ENCODE results near the gene NFS1. TPM values are rescaled to one million over a fixed set of nuclear protein-coding genes. Genes with fewer than 3 reads are reported as not detected.
A peak's percentile ranks its signal among the peaks of the same experiment; 100 is the strongest.

NFS1 gene
- total RNA-seq, 2 experiments from 2014 or later, result 28.3 to 30.8 TPM

GRCh38 chr20:35661053-35661452, 38.1 kb downstream of the NFS1 start:
- H3K9me3 Mint-ChIP-seq, result no peaks in the 10 kb centered on the region
- peak overlapping the region; percentile 98 for H3K27ac Mint-ChIP-seq
- H3K27me3 Mint-ChIP-seq, result no peaks in the 10 kb centered on the region
- H3K4me3 Mint-ChIP-seq, result peak overlapping the region; percentile 95
- CTCF ChIA-PET, result interaction anchor here (0.5 to 0.9 kb wide), 3 partner anchors 45 to 213 kb away, joined by 3 to 4 read pairs (median 3); partner anchors contain the start of gene SPAG4
- H3K36me3 Mint-ChIP-seq (ENCODE audit: low read depth), result peaks cover 52% of the 10 kb centered on the region
- POLR2A ChIA-PET, result interaction anchor here (0.9 to 10.3 kb wide), 13 partner anchors 9 to 293 kb away, joined by 3 to 198 read pairs (median 3); partner anchors contain the start of genes NFS1, RBM39, ROMO1 and SCAND1
- DNase-seq, result no peak
- peaks cover 68% of the 10 kb centered on the region for H3K4me1 Mint-ChIP-seq

GRCh38 chr20:35660122-35660937, 38.8 kb downstream of the NFS1 start:
- Mint-ChIP-seq H3K36me3 (ENCODE audit: low read depth) (peaks cover 52% of the 10 kb centered on the region), H3K9me3 (no peaks in the 10 kb centered on the region), H3K27ac (peak overlapping the region; percentile 98), H3K4me1 (peaks cover 68% of the 10 kb centered on the region), H3K27me3 (no peaks in the 10 kb centered on the region), H3K4me3 (peak overlapping the region; percentile 95)
- no peak for DNase-seq
- ChIA-PET CTCF (interaction anchor here (0.6 kb wide), 2 partner anchors 65 to 96 kb away, joined by 3 read pairs; no protein-coding TSS in a partner anchor), POLR2A (interaction anchor here (0.6 to 10.3 kb wide), 10 partner anchors 9 to 294 kb away, joined by 3 to 198 read pairs (median 3); partner anchors contain the start of genes NFS1, RBM39, ROMO1 and SCAND1)

DNA sequence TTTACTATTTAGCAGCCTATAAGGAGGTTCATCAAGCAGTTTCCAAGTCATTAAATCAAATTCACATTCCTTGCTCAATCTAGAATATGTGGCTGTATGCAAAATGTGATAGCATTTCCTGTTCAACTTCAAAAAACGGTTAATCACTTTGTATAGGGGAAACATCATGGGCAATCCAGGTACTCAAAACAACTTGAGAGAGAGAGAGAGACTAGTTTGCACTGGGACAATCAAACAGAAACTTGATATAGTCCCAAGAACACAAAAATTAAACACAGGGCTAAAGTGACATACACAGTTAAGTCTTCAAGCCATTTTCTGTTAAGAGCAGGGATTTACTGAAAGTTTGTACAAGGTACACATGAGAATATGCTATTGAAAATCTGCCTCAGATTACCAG, 41.9 kb downstream of the NFS1 start:
- Mint-ChIP-seq H3K27me3 (no peaks in the 10 kb centered on the region), H3K36me3 (ENCODE audit: low read depth) (peaks cover 34% of the 10 kb centered on the region), H3K4me1 (peaks cover 49% of the 10 kb centered on the region), H3K4me3 (no peak overlapping the region), H3K27ac (peak overlapping the region; percentile 17), H3K9me3 (no peaks in the 10 kb centered on the region)
- ChIA-PET CTCF (interaction anchor here (1.7 kb wide), 1 partner anchor 8 kb away, joined by 3 read pairs; no protein-coding TSS in a partner anchor), POLR2A (interaction anchor here (10.3 kb wide), 1 partner anchor 40 kb away, joined by 198 read pairs; the partner anchor contains the start of gene SPAG4)
- no peak for DNase-seq

DNA sequence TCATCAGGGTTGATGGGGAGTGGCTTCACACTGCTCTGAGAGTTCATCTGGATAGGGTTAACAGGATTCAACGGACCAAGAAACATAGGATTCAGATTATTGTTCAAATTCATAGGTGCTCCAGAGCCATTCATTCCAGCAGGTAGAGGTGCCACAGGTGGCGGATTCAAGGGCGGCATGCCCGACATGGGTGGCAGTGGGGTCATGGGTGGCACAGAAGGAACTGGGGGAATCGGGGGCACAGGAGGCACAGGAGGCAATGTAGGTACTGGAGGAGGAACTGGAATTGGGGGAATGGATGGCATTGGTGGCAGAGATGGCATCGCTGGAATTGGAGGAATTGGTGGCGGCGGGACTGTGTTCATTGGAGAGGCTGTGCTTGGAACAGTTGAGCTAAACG, 44.7 kb downstream of the NFS1 start:
- H3K36me3 Mint-ChIP-seq (ENCODE audit: low read depth), result peaks cover 40% of the 10 kb centered on the region
- H3K4me3 Mint-ChIP-seq, result no peak overlapping the region
- H3K9me3 Mint-ChIP-seq, result no peaks in the 10 kb centered on the region
- peaks cover 42% of the 10 kb centered on the region for H3K4me1 Mint-ChIP-seq
- no peaks in the 10 kb centered on the region for H3K27me3 Mint-ChIP-seq
- POLR2A ChIA-PET, result interaction anchor here (1.8 to 4.1 kb wide), 2 partner anchors 9 to 36 kb away, joined by 4 to 21 read pairs; partner anchors contain the start of genes CPNE1 and RBM12
- DNase-seq, result no peak
- CTCF ChIA-PET, result no interaction called here
- H3K27ac Mint-ChIP-seq, result no peak overlapping the region

DNA sequence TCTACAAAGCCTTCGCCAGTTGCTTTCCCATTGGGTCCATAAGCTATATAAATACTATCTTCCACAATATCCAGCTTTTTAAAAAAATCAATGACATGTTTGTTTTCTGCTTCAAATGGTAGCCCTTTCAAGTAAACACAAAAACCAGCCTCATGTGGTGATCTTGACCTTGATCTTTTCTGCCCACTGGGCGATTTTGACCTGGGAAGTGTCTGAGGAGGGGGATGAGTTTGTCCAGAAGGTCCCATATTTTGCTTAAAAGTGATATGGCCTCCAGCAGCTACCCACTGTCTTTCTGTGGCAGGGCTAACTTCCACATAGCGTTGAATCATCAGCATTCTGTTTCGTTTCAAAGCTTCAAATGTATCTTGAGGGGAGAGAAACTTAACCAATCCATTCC, 45.3 kb downstream of the NFS1 start:
- no peak for DNase-seq
- no peaks in the 10 kb centered on the region for H3K27me3 Mint-ChIP-seq
- ChIA-PET POLR2A (interaction anchor here (1.8 to 4.1 kb wide), 2 partner anchors 10 to 35 kb away, joined by 4 to 21 read pairs; partner anchors contain the start of genes CPNE1 and RBM12), CTCF (interaction anchor here (0.5 kb wide), 1 partner anchor 22 kb away, joined by 3 read pairs; no protein-coding TSS in a partner anchor)
- H3K27ac Mint-ChIP-seq, result no peak overlapping the region
- no peak overlapping the region for H3K4me3 Mint-ChIP-seq
- H3K9me3 Mint-ChIP-seq, result no peaks in the 10 kb centered on the region
- H3K4me1 Mint-ChIP-seq, result peaks cover 37% of the 10 kb centered on the region
- H3K36me3 Mint-ChIP-seq (ENCODE audit: low read depth), result peaks cover 41% of the 10 kb centered on the region

DNA sequence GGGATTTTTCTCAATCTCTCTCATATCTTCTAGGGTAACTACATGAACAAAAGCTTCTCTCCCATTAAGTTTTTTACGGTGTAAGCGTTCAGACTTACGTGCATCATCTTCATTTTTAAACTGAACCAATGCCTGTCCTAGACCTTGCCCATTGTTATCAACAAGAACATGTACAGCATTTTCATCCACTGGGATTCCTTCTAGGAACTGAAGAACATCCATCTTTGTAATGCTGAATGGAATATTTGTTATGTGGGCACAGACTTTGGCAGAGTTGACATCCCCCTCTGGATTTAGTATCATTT, 45.8 kb downstream of the NFS1 start:
- no peak for DNase-seq
- POLR2A ChIA-PET, result interaction anchor here (1.8 to 4.1 kb wide), 2 partner anchors 10 to 35 kb away, joined by 4 to 21 read pairs; partner anchors contain the start of genes CPNE1 and RBM12
- peaks cover 36% of the 10 kb centered on the region for H3K4me1 Mint-ChIP-seq
- H3K4me3 Mint-ChIP-seq, result no peak overlapping the region
- no peak overlapping the region for H3K27ac Mint-ChIP-seq
- no peaks in the 10 kb centered on the region for H3K9me3 Mint-ChIP-seq
- peaks cover 43% of the 10 kb centered on the region for H3K36me3 Mint-ChIP-seq (ENCODE audit: low read depth)
- no peaks in the 10 kb centered on the region for H3K27me3 Mint-ChIP-seq
- CTCF ChIA-PET, result interaction anchor here (0.5 kb wide), 1 partner anchor 23 kb away, joined by 3 read pairs; no protein-coding TSS in a partner anchor

- Mint-ChIP-seq H3K36me3 (ENCODE audit: low read depth) (peaks cover 45% of the 10 kb centered on the region), H3K9me3 (no peaks in the 10 kb centered on the region), H3K27me3 (no peaks in the 10 kb centered on the region), H3K4me3 (no peak overlapping the region), H3K4me1 (peaks cover 33% of the 10 kb centered on the region), H3K27ac (no peak overlapping the region)
- CTCF ChIA-PET, result interaction anchor here (1.3 kb wide), 1 partner anchor 28 kb away, joined by 3 read pairs; no protein-coding TSS in a partner anchor
- no peak for DNase-seq
- POLR2A ChIA-PET, result interaction anchor here (4.1 kb wide), 1 partner anchor 11 kb away, joined by 21 read pairs; the partner anchor contains the start of genes CPNE1 and RBM12
Measured at GRCh38 chr20:35652641-35653429, 46.3 kb downstream of the NFS1 start.

- DNase-seq, result no peak
- no peak overlapping the region for H3K4me3 Mint-ChIP-seq
- peaks cover 27% of the 10 kb centered on the region for H3K4me1 Mint-ChIP-seq
- peaks cover 43% of the 10 kb centered on the region for H3K36me3 Mint-ChIP-seq (ENCODE audit: low read depth)
- H3K27me3 Mint-ChIP-seq, result no peaks in the 10 kb centered on the region
- POLR2A ChIA-PET, result interaction anchor here (0.7 to 4.1 kb wide), 4 partner anchors 8 to 188 kb away, joined by 3 to 21 read pairs (median 3); partner anchors contain the start of genes CPNE1, RBM12 and SPAG4
- H3K27ac Mint-ChIP-seq, result no peak overlapping the region
- H3K9me3 Mint-ChIP-seq, result no peaks in the 10 kb centered on the region
- CTCF ChIA-PET, result interaction anchor here (1.3 kb wide), 1 partner anchor 28 kb away, joined by 3 read pairs; no protein-coding TSS in a partner anchor
Measured at GRCh38 chr20:35651958-35652357, 47.2 kb downstream of the NFS1 start.

GRCh38 chr20:35650632-35651031, 48.5 kb downstream of the NFS1 start:
- Mint-ChIP-seq H3K27ac (no peak overlapping the region), H3K4me1 (peaks cover 29% of the 10 kb centered on the region), H3K27me3 (no peaks in the 10 kb centered on the region), H3K9me3 (no peaks in the 10 kb centered on the region), H3K36me3 (ENCODE audit: low read depth) (peaks cover 39% of the 10 kb centered on the region), H3K4me3 (no peak overlapping the region)
- DNase-seq, result no peak
- ChIA-PET CTCF (no interaction called here), POLR2A (no interaction called here)

- no peaks in the 10 kb centered on the region for H3K9me3 Mint-ChIP-seq
- no peak overlapping the region for H3K27ac Mint-ChIP-seq
- H3K36me3 Mint-ChIP-seq (ENCODE audit: low read depth), result peaks cover 46% of the 10 kb centered on the region
- H3K27me3 Mint-ChIP-seq, result no peaks in the 10 kb centered on the region
- ChIA-PET CTCF (interaction anchor here (0.6 to 1.5 kb wide), 2 partner anchors 9 to 21 kb away, joined by 3 read pairs; no protein-coding TSS in a partner anchor), POLR2A (interaction anchor here (2.4 kb wide), 1 partner anchor 15 kb away, joined by 10 read pairs; the partner anchor contains the start of genes CPNE1 and RBM12)
- no peak overlapping the region for H3K4me3 Mint-ChIP-seq
- peaks cover 38% of the 10 kb centered on the region for H3K4me1 Mint-ChIP-seq
- DNase-seq, result no peak
Measured at GRCh38 chr20:35648836-35649235, 50.3 kb downstream of the NFS1 start.

DNA sequence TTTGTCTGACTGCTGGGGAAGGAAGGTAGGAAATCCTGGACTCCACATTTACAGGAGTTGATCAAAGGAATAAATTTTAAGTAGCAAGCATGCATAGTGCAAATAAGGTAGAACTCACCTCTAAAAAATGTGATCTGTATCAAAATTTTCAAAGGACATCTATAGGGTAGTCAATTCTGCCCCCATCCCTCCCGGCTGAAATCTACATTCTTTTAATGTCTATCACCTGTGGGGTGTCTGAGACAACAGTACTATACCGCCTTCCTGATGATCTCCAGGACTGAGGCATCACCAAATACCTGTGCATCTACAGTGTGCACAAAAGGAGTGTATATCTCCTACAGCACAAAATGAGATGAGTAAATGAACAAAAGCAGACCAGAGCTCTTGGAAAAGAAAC, 54.3 kb downstream of the NFS1 start:
- Mint-ChIP-seq H3K27ac (peak overlapping the region; percentile 10), H3K36me3 (ENCODE audit: low read depth) (peaks cover 28% of the 10 kb centered on the region), H3K9me3 (no peaks in the 10 kb centered on the region), H3K27me3 (no peaks in the 10 kb centered on the region), H3K4me1 (peaks cover 33% of the 10 kb centered on the region), H3K4me3 (no peak overlapping the region)
- no peak for DNase-seq
- ChIA-PET CTCF (interaction anchor here (0.6 kb wide), 1 partner anchor 20 kb away, joined by 3 read pairs; the partner anchor contains the start of genes CPNE1 and RBM12), POLR2A (interaction anchor here (1.2 kb wide), 2 partner anchors 17 to 19 kb away, joined by 3 to 4 read pairs; no protein-coding TSS in a partner anchor)

DNA sequence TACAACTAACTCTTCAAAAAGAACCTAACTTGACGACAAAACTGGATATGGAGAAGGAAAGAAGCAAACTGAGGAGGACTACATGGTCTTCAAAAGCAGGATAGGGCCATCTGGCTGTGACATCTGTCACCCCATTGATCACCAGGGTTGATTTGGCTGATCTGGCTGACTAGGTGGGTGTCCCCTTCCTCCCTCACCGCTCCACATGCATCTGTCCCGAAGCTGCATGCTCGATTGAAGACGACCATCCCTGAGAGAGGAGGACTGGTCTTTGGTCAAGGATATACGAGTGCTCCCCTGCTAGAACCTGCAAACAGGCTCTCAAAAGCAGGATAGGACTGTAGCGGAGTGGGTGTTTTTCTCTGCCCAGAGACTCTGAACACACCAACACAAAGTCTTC, 56.1 kb downstream of the NFS1 start:
- Mint-ChIP-seq H3K27me3 (no peaks in the 10 kb centered on the region), H3K4me3 (no peak overlapping the region), H3K36me3 (ENCODE audit: low read depth) (peaks cover 12% of the 10 kb centered on the region), H3K9me3 (no peaks in the 10 kb centered on the region), H3K4me1 (peaks cover 26% of the 10 kb centered on the region), H3K27ac (no peak overlapping the region)
- CTCF ChIA-PET, result no interaction called here
- no peak for DNase-seq
- POLR2A ChIA-PET, result interaction anchor here (1.4 to 1.6 kb wide), 2 partner anchors 14 to 18 kb away, joined by 3 to 4 read pairs; no protein-coding TSS in a partner anchor
